HG03432 (cell line): ENCODE data around the gene IDE.

Experiments used
- ATAC-seq: cut with Tn5 transposase; IDR thresholded peaks from one replicate; pipeline ENCODE4 v1.9.1; 2021; ENCODE audit warnings: mild to moderate bottlenecking, moderate library complexity; ENCODE audit not compliant: unreplicated experiment

Gene IDE

DNA sequence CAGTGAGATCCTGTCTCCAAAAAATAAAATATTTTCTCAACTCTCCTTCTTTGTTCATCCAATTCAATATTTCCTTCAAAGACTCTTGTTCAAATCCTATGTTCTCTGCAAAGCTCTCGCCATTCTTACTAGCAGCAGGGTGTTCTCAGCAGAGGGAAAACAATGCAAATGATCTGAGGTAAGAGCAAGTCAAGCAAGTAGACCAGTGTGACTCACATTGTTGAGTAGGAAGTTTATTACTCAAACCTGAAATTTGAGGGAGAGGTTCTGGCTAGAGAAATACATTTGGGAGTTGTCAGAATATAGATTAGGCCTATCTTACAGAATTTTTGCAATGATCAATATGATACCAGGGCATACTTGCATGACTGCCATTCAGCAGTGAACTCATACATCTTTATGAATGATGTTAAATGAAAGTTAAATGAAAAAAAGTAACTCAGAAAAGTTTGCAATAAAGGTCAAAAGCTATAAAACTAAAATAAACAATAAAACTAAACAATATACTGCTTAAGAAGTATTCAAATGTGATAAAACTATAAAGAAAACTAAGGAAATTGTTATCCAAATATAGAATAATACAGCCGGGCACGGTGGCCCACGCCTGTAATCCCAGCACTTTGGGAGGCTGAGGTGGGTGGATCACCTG is 5.8 kb downstream of the IDE start:
- ATAC-seq = peak; percentile 84

DNA sequence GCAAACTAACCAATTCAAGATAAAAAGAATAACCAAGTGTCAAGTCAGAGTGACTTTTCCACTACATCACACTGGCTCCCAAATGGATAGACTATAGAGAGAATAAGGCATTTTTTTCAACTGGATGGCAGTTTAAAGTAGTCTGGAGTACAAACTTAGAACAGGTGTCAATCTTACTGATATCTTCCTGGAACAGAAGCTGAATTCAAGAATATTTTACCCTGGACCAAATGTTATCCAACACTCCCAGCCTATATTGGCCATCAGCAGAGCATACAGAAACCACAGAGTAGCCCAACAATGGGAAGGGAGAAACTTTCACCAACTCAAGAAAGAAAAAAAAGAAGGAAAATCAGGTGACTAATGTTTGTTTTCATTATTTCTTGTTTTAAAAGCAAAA is 11.5 kb downstream of the IDE start:
- no peak for ATAC-seq

DNA sequence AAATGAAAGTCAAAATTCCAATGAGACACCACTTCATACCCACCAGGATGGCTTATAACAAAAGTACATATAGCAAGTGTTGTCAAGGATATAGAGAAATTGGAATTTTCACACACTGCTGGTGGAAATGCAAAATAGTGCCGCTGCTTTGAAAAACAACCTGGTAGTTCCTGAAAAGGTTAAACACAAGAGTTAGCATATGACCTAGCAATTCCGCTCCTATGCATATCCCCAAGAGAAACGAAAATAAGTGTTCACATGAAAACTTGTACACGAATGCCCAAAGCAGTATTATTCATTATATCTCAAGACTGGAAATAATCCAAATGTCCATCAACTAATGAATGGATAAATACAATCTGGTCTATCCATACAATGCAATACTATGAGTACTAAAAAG is 14.8 kb downstream of the IDE start:
- no peak for ATAC-seq

DNA sequence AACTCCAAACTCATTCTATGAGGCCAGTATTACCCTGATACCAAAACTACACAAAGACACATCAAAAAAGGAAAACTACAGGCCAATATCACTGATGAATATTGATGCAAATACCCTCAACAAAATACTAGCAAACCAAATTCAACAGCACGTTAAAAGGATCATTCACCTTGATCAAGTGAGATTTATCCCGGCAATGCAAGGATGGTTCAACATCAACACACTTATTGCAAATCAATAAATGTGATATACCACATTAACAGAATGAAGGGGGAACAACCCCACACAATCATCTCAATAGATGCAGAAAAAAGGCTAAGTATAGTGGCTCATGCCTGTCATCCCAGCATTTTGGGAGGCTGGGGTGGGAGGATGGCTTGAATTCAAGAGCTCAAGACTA is 19.9 kb downstream of the IDE start:
- ATAC-seq = no peak

DNA sequence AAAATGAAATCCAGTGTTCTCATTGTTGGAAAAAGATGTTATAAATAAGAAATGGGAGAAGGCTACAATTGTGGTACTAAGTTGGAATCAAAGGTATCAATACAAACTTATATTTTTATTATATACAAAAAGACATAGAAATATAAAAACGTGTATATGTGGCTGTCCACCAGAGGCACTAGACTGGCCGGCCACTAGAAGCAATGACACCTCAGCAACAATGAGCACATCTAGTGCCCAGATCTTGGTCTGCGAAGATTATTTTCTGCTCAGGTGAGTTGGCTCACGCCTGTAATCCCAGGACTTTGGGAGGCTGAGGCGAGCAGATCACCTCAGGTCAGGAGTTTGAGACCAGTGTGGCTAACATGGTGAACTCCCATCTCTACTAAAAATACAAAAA is 21.6 kb downstream of the IDE start:
- ATAC-seq = no peak

DNA sequence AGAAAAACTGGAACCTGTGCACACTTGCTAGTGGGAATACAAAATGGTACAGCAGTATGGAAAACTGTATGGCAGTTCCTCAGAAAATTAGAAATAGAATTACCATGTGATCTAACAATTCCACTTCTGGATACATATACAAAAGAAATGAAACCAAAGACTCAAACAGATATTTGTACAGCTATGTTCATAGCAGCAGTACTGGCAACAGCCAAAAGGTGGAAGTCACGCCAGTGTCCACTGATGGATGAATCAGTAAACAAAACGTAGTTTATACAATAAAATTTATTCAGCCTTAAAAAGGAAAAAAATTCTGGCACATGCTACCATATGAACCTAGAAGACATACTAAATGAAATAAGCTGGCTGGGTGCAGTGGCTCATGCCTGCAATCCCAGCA is 23.0 kb downstream of the IDE start:
- ATAC-seq = no peak

DNA sequence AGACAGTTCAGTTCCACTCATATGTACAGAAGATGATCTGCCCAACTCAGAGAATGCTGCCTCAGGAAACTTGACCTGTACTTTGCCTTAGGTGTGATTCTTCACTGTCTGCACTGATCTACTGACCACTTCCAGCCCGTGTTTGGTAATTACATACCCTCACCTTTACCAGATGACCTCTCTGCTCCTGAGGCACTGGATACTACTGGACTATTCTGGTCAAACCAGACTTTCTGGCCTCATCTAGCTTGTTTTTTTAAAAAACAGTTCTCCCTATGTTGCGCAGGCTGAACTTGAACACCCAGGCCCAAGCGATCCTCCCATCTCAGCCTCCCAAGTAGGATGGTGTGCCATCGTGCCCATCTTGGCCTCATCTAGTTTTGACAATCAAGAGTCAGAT is 26.2 kb downstream of the IDE start:
- no peak for ATAC-seq

DNA sequence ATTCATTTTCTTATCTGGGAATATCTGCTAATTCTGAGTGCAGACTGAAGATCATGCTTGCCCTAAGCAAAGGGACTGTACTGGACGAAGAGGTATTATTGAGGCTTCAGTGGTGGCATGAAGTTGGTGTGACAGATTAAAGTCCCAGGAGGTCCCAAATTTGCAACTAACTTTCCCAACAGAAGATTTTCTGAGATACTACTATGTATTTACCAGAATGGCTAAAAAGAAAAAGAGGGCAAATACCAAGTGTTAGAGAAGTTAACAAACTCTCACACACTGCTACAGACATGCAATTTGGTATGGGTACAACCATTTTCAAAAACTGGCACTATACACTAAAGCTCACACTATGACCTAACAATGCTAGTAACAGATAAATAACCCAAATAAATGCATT is 28.3 kb downstream of the IDE start:
- no peak for ATAC-seq

DNA sequence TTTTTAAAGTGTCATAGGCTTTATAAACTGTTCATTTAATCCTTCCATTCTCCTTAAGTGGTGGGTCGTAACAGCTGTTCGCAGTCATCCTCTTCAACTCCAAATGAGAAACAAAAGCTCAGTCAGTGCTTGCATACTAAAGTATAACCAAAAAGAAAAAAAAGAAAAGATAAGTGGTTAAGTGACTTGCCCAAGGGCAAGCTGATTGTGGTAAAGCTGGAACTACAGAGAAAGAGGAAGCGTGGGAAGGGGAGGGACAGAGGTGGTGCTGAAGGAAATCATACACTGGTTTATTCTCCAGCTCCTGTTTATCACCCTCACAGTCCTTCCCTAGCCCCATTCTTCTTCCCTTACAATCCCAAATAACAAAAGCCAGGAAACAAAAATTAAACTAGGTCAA is 29.6 kb downstream of the IDE start:
- no peak for ATAC-seq

DNA sequence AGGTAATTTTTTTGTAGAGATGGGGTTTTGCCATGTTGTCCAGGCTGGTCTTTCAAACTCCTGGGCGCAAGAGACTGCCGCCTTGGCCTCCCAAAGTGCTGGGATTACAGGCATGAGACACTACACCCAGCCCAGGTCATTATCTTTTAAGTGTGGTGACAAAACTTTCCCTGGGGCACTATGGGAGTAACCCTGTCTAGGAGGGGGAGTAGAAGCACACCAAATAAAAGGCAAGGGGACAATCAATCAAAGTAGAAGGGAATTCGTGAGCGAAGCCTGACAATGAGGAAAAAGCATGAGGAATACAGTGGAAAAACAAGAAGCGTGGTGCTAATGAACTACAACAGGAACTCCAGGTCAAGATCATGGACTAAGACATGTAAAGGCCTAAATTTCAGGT is 31.4 kb downstream of the IDE start:
- no peak for ATAC-seq

DNA sequence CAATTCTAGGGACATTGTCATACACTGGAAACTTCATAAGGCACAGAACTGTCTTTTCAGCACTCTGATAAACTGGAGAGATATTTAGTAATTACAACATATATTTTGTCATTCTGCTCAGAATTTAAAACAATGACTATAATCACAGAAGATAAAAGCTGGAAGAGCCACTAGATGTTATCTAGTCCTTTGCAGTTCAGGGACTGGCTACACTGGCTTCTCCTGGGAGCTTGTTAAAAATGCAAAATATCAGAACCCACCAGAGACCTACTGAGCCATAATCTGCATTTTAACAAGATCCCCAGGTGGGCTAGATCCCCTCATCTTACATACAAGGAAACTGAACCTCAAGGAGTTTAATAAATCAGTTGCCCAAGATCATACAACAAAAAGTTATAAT is 32.3 kb downstream of the IDE start:
- no peak for ATAC-seq

DNA sequence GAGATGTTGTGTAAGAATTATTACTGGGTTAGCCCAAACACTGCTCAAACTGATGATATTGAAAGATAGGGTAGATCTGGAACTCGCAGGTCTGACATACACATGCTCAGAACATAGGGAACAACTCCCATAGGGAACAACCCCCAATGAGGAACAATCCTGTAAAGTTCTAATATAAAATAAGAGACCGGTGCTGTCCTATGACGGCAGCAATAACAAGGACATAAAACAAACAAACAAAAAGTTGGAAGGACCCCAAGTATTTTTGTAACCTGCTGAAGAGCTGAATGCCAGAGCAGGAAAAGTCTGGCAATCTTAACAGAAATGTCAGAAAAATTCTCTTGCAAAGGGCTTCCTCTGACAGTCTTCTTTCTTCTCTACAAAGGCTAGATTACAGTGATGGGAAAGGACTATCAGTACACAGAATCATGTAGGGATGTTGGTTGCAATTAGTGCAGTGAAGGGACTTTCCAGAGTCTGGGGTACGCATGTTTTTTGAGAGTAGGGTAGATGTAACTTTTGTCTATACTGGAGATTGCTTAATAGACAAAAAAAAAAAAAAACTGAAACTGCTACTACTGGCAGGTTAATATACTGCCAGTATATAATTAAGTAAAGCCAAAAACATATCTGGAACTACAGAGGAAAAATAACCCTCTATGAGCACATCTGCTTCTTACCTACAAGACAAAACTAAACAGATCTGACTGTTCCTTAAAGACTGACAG is 35.5 kb downstream of the IDE start:
- no peak for ATAC-seq

DNA sequence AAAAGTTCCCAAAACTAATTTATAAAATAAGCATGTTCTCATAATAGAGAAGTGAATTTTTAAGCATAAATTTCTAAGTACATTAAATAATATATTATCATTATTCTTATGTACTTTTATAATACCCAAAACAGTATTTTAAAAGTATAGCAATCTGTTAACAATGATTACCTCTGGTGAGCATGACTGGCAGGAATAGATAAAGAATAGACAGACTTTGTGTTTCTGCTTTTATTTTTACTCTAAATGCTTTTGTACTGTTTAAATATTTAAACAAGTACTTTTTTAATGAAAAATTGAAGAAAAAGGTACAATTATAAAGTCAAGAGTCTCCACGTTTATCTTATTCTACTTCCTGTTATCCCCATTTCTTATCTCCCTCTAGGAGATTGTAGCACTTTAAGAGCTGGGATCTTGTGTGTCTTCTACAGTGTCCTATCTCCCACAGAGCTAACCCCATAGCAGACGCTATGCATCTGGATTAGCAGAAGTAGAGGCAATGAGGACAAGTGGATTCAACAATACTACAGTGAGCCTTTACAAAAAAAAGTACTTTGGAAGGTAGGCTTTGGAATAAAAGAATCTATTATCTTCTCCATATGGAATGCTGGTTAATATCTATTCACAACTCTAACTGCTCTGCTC is 42.9 kb downstream of the IDE start:
- no peak for ATAC-seq

DNA sequence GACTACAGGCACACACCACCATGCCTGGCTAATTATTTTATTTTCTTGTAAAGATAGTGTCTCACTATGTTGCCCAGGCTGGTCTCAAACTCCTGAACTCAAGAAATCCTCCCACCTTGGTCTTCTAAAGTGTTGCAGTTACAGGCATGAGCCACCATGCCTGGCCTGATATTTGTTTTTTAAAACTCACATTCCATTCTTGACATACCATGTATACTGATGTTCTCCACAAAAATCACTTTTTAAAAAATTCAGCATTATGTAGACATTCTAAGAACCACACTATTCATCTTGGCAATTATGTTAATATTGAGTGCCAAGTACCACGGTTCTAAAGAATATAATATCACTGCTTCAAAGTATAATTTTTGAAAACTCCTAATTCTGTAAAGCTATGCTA is 43.5 kb downstream of the IDE start:
- no peak for ATAC-seq

DNA sequence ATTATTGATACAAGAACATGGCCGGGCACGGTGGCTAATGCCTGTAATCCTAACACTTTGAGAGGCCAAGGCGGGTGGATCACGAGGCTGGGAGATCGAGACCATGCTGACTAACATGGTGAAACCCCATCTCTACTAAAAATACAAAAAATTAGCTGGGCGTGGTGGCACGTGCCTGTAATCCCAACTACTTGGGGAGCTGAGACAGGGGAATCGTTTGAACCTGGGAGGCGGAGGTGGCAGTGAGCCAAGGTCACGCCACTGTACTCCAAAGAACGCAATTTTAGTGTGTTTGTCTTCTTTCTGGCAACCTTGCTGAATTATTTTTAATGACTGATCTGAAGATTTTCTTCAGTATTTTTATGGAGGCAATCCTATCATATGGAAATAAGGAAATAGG is 46.2 kb downstream of the IDE start:
- no peak for ATAC-seq

DNA sequence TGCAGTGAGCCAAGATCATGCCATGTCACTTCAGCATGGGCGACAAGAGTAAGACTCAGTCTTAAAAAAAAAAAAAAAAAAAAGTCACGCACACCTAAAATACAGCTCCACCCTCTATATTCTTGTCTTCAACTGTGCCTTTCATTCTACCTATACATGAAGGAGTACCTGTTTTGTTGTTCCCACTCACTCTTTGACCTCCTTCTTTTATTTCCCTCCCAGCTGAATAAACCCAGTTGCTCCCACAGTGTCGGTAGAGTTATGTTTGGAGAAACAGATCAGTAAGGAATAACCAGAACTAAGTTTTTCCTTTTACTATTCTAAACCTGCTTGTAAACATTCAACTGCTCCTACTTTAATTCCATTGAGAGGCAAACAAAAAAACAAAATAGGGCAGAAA is 50.3 kb downstream of the IDE start:
- no peak for ATAC-seq

DNA sequence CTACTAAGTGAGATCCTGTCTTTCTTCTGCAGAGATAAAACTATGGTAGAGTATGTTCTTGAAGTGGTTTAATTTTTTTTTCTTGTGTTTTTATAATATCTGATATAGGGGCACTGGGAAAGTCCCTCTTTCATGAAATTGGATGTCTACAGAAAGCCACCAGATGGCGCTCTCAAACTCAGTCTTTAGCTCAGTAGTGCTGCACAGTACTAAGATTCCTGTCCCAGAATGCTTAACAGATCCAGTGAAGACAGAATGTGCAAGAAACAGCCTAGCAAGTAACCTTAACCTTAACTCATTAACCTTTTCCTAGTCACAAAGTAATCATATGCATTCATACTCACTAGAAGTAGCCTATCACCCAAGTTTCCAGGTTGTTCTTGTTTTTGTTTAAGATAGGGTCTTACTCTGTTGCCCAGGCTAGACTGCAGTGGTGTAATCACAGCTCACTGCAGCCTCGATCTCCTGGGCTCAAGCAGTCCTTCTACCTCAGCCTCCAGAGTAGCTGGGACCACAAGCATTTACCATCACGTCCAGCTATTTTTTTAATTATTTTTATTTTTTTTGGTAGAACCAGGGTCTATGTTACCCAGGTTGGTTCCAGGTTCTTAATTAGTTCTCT is 56.7 kb downstream of the IDE start:
- ATAC-seq = peak; percentile 84

DNA sequence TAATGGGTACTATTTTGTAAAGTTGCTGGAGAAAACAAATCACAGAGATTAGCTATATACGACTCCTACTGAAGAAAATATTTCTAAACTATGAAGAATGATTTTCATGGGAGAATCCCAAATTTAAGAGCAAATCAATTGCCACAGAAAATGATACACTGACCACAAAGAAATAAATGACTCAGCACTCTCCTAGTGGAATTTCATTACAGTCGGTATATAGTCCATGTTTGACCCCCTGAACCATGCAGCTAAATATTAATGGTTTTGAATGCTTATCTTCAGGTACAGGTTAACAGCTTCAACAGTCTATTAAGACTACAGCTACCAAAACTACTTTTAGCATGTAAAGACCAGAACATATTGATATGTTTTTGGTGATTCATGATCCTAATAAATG is 65.0 kb downstream of the IDE start:
- no peak for ATAC-seq

DNA sequence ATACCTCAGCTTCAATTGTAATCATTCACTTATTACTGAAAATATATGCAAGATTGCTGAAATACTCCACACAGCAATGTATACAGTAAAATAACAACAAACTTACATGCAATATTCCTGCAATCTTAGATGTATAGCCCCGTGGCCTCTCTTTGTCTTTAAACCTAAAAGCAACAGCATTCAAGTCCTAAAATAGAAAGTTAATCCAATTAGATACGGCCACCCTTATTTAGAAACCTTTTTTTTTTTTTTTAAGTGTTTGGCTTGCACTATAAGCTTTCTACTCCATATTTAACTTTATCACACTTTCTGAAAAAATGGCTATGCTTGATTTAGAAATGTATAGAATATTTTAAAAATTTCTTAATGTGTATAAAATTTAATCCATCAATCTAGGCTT is 67.6 kb downstream of the IDE start:
- no peak for ATAC-seq

DNA sequence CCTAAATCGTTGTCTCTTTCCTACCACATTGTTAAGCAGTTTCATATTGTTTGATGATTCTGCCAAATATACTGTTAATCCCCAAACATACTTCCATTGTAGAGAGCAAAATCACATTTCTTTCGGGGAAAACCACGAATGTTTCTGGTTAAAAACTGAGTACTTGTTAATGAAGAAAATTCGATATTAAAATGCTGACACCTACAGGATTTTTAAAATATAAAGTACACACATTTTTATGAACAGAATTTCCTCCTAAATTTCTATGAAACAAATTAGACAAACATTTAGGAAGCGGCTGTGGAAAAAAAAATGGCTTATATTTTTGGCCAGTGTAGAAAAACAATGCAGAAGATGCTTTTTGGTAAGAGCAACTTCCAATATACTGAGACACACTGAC is 68.8 kb downstream of the IDE start:
- no peak for ATAC-seq

DNA sequence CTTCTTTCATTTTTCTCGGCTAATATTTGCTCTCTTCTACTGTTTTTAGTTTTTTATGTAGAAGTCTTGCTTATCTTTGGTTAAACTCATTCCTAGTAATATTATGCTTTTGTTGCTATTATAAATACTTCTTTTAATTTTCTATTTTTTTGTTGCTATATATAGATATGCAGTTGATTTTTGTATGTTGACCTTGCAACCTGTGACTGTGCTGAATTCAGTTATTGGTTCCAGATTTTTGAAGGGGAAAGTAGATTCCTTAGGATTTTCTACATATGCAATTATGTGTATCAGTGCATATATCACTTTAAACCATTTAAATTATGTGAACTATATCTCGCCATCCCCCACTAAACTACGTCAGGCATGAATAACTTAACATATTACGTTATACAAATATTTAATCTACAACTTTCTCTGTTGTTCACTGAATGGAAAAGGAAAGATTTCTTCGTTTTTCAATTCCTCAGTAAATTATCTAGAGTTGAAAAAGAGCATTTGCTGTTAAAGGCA is 71.5 kb downstream of the IDE start:
- no peak for ATAC-seq

DNA sequence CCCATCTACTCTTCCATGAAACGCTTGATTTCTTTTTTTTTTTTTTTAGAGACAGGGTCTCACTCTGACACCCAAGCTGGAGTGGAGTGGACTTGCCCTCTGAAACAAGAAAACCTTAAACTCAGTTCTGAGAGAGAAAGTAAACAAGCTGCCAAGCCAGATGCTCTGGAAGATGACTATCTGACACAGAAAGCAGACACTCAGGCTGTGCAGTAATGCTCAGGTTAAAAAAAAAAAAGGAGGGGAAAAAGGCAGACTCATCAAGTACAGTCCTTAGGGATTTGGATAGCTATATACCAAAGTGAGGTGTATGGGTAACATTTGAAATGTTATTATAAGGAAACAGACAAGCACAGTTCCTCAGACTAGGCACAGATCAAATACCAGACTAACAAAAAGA is 80.5 kb downstream of the IDE start:
- ATAC-seq = no peak
